GM12865 (cell line): Measurements from ENCODE around the gene MARS1.
A peak's percentile ranks its signal among the peaks of the same experiment; 100 is the strongest.

Experiments
- DNase-seq: peaks from one replicate; pipeline ENCODE4 v3.0.0; 2010; ENCODE audit warnings: low read depth
- H3K4me3 ChIP-seq: 2 replicates; pipeline ENCODE4 v1.5.1; 2011; ENCODE audit warnings: mild to moderate bottlenecking, low read depth, low read length, control low read depth
- TF ChIP-seq, protein P1 (sequence below): IDR thresholded peaks from 2 replicates; pipeline ENCODE4 v1.5.1; 2011; ENCODE audit warnings: low read length, control low read depth, low read depth, inconsistent platforms; ENCODE audit not compliant: insufficient read depth; ENCODE audit errors: missing control alignments

MARS1 gene

DNA sequence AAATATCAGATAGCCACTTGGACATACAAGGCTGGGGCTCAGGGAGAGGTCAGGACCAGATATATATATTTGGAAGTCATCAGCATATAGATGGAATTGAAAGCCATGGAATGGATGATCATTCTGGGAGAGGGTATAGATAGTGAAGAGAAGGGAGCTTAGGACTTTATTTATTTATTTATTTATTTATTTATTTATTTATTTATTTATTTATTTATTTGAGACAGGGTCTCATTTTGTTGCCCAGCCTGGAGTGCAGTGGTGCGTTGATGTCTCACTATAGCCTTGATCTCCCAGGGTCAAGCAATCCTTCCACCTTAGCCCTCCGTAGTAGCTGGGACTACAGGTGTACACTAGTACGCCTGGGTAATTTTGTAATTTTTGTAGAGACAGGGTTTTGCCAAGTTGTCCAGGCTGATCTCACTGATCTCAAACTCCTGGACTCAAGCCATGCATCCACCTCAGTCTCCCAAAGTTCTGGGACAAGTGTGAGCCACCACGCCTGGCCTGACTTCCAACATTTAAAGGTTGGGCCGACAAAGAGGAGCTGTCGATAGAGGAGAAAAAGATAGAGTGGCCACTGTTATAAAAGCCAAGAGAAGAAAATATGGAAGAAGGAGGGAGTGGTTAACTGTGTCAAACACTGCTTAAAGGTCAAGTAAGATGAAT lies 41.4 kb upstream of the MARS1 start:
- TF ChIP-seq, protein P1, sequence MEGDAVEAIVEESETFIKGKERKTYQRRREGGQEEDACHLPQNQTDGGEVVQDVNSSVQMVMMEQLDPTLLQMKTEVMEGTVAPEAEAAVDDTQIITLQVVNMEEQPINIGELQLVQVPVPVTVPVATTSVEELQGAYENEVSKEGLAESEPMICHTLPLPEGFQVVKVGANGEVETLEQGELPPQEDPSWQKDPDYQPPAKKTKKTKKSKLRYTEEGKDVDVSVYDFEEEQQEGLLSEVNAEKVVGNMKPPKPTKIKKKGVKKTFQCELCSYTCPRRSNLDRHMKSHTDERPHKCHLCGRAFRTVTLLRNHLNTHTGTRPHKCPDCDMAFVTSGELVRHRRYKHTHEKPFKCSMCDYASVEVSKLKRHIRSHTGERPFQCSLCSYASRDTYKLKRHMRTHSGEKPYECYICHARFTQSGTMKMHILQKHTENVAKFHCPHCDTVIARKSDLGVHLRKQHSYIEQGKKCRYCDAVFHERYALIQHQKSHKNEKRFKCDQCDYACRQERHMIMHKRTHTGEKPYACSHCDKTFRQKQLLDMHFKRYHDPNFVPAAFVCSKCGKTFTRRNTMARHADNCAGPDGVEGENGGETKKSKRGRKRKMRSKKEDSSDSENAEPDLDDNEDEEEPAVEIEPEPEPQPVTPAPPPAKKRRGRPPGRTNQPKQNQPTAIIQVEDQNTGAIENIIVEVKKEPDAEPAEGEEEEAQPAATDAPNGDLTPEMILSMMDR, result no peak
- DNase-seq, result no peak
- H3K4me3 ChIP-seq, result no peak overlapping the region

DNA sequence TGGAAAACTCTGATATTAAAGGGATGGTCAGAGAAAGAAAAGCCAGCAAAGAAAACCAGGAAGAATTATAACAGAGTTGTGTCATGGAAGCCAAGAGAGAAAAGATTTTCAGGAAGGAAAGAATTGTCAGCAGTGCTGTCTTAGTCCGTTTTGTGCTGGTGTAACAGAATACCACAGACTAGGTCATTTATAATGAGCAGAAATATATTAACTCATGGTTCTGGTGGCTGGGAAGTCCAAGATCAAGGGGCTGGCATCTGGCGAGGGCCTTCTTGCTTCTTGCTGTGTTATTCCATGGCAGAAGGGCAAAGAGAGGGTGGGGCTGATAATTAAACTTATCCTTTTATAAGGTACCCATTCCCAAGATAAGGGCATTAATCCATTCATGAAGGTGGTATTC lies 39.2 kb upstream of the MARS1 start:
- TF ChIP-seq, protein P1, result no peak
- H3K4me3 ChIP-seq, result no peak overlapping the region
- no peak for DNase-seq

DNA sequence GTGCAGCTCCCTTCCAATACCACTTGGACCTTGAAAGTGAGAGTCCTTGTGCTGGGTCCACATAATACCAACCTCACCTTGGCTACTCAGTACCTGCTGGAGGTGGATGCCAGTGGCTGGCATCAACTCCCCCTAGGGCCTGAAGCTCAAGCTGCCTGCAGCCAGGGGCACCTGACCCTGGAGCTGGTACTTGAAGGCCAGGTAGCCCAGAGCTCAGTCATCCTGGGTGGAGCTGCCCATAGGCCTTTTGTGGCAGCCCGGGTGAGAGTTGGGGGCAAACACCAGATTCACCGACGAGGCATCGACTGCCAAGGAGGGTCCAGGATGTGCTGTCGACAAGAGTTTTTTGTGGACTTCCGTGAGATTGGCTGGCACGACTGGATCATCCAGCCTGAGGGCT lies 38.5 kb upstream of the MARS1 start:
- DNase-seq, result no peak
- TF ChIP-seq, protein P1, result no peak
- no peak overlapping the region for H3K4me3 ChIP-seq

DNA sequence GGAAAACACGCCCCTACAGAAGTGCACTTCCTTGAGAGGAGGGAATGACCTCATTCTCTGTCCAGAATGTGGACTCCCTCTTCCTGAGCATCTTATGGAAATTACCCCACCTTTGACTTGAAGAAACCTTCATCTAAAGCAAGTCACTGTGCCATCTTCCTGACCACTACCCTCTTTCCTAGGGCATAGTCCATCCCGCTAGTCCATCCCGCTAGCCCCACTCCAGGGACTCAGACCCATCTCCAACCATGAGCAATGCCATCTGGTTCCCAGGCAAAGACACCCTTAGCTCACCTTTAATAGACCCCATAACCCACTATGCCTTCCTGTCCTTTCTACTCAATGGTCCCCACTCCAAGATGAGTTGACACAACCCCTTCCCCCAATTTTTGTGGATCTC lies 37.8 kb upstream of the MARS1 start:
- TF ChIP-seq, protein P1, result no peak
- no peak for DNase-seq
- no peak overlapping the region for H3K4me3 ChIP-seq

DNA sequence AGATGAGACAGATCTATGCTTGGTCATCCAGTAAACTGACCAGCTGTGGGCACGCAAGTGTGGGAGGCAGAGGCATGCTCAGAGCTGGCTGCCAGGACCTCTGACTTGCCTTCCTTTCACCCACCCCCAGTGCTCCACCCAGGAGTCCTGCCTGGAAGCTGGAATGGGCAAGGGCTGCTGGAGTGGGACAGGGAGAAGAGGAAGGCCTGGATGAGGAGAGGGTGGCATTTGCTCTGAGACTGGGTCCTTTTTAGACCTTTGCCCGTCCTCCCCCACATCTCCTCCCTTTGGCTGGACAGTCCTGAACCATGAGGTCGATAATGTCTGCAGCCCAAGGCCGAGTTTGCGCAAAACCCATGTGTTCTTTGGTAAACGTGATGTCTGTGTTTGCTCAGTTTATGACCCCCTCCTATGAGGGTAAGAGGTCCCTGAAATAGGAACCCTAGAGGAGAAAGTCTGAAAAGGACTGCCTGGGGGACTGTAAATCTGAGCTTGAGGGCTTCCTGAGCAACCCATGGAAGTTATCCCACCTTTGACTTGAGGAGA lies 36.6 kb upstream of the MARS1 start:
- H3K4me3 ChIP-seq, result no peak overlapping the region
- TF ChIP-seq, protein P1, result no peak
- no peak for DNase-seq

DNA sequence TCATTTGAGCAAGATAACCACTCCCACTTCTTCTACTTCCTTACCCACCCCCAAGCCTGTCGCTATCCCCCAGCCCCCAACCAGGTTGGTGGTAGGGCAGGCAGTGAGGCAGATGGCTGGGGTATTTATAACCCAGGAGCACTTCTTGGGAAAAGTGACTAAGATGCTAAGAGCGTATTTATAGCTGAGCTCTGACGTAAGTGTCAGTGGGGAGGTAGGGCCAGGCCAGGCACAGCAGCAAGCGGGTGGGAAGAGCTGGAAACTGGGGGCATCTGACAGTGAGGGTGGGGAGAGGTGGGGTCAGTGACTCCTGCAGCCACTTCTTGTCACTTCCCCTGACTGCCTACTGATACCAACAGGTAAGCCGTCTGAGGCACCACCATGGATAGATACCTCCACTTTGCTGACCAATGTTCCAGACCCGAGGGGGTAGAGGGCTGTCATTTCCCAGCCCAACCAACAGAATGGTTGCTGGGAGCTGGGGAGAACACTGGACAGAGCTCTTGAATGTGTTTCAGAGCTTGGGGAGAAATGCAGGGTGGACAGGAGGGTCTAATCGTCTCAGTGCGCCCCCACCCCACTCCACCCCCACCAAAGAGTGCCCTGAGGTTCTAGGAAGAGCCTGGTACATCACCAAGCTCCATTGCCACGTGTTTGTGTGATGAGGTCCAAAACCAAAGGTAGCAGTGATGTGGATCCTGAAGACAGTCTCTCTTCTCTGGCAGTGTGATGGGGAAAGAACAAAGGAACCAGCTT lies 35.5 kb upstream of the MARS1 start:
- TF ChIP-seq, protein P1, result no peak
- no peak for DNase-seq
- H3K4me3 ChIP-seq, result no peak overlapping the region

DNA sequence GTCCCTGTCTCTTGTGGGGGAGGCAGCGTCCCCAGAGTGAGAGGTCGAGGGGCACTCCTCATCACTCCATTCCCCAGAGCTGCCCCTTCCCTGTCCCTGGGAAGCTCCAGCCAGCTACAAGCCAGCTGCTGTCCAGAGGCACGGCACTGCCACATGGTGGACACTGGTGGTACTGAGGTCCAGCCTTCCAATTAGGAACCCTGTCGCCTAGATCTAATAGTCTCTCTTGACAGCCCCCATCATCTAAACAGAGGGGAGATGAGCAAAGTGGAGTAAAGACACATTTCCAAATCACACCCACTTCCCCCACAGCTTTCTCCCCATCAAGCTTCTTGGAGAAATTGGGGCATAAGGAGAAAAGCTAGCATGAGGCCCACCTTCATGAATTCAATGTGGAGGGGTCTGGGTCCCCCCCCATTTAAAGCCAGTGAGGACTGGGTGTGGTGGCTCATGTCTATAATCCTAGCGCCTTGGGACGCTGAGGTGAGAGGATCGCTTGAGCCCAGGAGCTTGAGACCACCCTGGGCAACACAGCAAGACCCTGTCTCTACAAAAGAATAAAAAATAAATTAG lies 34.8 kb upstream of the MARS1 start:
- DNase-seq, result peak; percentile 72
- no peak overlapping the region for H3K4me3 ChIP-seq

More for the DNA sequence above, 34.8 kb upstream of the MARS1 start:
- TF ChIP-seq, protein P1, result peak; percentile 95
